ENCODE measurements around the gene TRAPPC5.

The TRAPPC5 gene

DNA sequence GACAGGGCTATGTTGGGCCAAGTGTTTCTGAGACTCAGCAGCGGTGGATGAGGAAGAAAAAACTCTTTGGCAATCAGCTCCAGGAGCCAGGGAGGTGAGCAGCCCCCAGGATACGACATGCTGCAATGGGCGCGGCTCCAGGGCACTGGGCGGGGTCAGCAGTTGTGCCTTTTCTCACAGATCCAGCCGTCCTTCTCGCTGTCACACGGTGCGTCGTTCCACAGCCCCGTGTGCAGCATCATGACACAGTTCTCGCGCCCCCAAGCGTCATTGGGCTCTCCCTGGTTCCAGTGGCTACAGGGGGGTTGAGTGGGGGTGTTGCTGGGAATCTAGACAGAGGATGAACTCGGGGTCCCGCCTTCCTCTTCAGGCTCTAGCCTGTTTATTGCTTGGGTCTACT lies 48.6 kb downstream of the TRAPPC5 start:
- in situ Hi-C loops (cut with HindIII; ENCODE audit: low sequenced_read_pairs), result no loop called here

GRCh38 chr19:7729831-7730285 lies 49.2 kb downstream of the TRAPPC5 start:
- in situ Hi-C loops (cut with HindIII; ENCODE audit: low sequenced_read_pairs), result no loop called here

DNA sequence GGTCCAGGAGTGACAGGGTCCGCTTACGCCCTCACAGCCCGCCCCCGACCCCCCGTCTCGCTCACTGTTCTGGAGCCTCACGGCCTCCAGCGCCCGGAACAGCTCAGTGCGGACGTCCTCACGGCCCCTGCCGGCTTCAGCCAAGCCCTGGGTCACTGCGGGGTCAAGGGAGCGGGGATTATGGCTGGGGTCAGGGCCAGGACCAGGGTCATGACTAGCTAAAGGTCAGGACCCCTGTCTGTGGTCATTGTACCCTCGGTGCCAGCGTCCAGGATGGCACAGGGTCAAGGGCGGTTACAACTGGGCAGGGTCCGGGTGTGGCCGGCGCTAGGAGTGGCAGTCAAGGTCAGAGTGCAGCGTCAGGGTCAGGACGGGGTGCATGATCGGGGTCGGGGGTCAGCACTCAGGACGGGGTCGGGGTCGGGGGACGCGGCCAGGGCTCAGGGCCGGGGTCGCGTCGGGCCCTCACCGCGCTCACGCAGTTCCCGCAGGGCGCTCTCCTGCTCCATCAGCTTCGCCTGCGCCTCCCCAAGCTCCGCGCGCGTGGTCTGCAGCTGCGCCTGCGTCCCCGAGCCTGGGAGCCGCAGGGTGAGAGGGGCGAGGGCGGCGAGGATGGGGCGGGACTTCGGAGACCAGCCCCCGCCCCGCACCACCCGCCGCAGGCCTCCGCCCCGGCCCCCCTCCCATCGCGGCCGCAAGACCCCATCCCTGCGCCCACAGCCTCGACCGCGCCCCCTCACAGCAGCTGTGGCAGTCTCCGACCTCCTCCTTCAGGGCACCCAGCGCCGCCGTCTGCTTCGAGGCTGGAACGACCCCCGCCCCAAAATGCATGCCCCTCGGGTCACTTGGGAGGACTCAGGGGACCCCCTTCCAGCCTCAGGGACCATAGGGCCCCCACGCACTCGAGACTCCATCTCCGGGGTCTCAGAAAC lies 49.9 kb downstream of the TRAPPC5 start:
- in situ Hi-C loops (cut with HindIII; ENCODE audit: low sequenced_read_pairs), result no loop called here

GRCh38 chr19:7731218-7731595 lies 50.6 kb downstream of the TRAPPC5 start:
- in situ Hi-C loops (cut with HindIII; ENCODE audit: low sequenced_read_pairs), result no loop called here

DNA sequence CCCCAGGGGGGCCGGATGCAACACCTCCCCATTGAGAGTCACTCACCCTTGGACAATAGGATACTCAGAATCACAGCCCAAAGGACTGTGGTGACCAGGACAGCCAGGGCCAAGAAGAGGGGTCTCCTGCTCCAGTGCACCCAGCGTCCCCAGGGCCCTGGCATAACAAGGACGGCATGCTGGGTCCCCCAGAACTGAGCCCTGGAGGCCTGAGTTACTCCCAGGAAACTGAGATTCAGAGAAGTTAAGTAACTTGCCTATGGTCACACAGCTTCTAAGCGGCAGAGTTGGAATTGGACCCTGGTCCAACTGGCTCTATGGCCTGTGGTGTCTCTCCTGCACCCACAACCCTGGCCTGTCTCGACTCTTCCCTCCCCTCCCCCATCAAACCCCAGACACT lies 51.0 kb downstream of the TRAPPC5 start:
- in situ Hi-C loops (cut with HindIII; ENCODE audit: low sequenced_read_pairs), result no loop called here

GRCh38 chr19:7732045-7732444 lies 51.4 kb downstream of the TRAPPC5 start, which contains the start of gene CLEC4G:
CLEC4G (minus strand) TSS chr19:7732110; CDS start chr19:7732102, 8 bp downstream.
- in situ Hi-C loops (cut with HindIII; ENCODE audit: low sequenced_read_pairs), result no loop called here

DNA sequence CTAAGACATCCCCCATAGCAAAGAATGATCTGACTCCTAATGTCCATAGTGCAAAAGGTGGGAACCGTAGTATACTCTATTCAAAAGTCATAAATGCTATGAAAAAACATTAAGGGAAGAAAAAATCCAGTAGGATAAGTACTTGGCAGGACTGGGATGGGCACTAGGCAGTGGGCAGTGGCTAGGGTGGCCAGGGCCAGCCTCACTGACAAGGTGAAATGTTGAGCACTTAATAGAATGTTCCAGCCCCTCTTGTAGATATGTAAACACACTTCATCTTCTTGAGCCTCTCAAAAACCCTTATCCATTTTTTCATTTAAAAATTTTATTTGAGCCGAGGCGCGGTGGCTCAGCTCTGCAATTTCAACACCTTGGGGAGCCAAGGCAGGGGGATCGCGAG lies 52.7 kb downstream of the TRAPPC5 start:
- in situ Hi-C loops (cut with HindIII; ENCODE audit: low sequenced_read_pairs), result no loop called here

DNA sequence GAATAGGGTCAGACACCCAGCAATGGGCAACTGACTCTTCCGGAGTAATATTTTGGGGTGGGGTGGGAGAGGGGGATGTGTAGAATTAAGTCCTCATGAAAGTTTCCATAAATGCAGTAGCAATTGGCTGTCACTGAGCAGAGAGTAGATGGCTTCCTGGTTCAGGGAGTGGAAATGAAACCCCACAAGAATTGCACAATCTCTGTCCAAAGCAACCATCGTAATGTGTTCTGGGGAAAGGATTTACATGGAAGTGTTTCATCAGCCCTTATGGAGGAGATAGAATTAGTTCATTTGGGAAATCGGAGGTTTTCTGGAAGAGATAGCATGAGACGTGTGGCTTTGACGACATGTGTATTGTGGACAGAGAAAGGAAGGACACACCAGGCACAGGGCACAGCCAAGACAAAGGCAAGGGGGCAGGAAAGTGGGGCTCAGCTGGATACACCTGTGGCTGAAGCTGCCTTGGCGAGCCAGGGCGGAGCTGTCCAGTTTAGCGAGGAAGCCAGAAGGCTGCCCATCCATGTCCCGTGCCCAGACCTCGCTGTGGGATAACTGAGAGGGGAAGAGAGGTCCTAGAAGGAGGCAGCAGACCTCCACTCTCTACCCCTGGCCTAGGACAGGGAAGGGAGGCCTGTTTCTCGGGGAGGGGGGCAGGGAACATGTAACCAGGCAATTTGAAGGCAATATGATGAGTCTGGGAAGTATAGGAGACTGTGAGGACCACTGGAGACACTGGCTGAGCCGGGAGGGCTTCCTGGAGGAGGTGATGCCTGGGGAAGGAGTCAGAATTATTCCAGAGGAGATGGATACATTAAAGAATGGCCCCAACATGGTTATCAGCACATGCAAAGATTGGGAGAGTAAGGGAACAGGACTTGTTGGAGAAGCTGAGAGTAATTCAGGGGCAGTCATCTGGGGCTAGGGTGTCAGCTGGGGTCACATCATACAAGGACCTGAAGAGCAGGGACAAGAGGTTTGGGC lies 53.9 kb downstream of the TRAPPC5 start:
- in situ Hi-C loops (cut with HindIII; ENCODE audit: low sequenced_read_pairs), result loop anchor here (5.0 kb wide), 1 partner anchor 58 kb away; no protein-coding TSS in a partner anchor

GRCh38 chr19:7736148-7736547 lies 55.5 kb downstream of the TRAPPC5 start:
- in situ Hi-C loops (cut with HindIII; ENCODE audit: low sequenced_read_pairs), result loop anchor here (5.0 kb wide), 1 partner anchor 56 kb away; no protein-coding TSS in a partner anchor

GRCh38 chr19:7737215-7737614 lies 56.6 kb downstream of the TRAPPC5 start:
- in situ Hi-C loops (cut with HindIII; ENCODE audit: low sequenced_read_pairs), result loop anchor here (5.0 kb wide), 1 partner anchor 55 kb away; no protein-coding TSS in a partner anchor
